GM19467 (cell line): ENCODE results near the gene TPH2.

Source experiments
- ATAC-seq: cut with Tn5 transposase; IDR thresholded peaks from one replicate; pipeline ENCODE4 v1.9.1; 2021; ENCODE audit warnings: mild to moderate bottlenecking, moderate library complexity; ENCODE audit not compliant: unreplicated experiment

Gene TPH2

DNA sequence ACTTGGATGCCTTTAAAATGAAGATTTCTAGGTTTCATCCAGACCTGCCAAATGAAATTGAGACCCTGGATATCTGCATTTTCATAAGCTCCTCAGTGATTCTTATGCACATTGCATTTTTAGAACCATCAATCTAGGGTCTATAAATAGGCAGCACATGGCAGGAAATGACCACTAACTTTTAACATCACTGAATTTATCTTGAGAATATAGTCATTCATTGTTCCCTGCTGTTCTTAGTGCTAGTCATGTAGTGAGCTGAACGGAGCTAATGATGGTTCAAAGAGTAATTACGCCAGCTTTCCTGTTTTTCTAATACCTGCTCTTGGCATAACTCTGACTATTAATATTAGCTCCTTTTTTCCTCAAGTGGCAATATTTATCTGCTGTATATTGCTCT, 91.6 kb downstream of the TPH2 start:
- no peak for ATAC-seq

DNA sequence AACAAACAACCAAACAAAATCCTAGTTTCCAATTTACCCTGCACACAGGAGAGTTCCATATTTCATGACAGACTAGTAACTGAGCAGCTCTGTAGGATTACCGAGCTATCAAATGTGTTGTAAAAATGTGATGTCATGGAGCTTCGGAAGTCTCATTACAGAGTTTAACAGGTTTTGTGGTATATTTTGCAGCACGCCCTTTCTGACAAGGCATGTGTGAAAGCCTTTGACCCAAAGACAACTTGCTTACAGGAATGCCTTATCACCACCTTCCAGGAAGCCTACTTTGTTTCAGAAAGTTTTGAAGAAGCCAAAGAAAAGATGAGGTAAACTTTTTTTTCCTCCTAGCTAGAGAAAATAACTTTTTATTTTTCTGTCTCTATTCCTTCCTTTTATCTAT, 92.4 kb downstream of the TPH2 start:
- ATAC-seq, result no peak

DNA sequence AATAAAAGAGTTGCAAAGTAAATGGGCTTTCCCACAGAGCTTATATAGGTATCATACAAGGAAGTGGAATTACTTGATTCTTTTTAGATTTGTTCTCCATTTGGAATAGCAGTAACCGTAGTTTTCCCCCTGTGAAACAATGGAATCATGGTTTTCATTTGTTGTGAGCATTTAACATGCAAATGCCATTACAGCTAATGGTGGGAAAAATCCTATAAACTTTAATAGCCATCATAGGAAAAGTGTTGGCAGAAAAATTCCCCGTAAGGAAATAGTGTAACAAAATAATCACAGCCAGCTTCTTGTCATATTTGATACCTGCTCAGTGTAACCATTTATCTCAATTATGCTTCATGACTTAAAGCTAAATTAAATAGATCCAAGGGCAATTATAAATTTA, 95.3 kb downstream of the TPH2 start:
- ATAC-seq, result no peak

DNA sequence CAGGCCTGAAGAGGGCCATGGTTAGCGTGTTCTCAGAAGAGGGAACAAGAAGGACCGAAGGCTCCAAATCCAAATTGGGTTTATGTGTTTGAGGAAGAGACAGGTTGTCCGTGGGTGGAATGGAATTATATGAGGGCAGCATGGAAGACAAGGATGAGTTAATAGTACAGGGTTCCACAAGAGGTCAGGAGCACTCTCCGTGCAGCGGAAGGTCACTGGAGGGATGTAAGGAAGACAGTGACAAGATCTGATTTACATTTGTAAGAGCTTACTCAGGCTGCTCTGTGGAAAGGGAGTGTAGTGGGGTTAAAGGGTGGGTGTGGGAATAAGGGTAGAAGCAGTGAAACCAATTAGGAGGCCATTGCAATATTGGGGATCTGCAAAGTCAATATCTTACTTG, 97.0 kb downstream of the TPH2 start:
- no peak for ATAC-seq

DNA sequence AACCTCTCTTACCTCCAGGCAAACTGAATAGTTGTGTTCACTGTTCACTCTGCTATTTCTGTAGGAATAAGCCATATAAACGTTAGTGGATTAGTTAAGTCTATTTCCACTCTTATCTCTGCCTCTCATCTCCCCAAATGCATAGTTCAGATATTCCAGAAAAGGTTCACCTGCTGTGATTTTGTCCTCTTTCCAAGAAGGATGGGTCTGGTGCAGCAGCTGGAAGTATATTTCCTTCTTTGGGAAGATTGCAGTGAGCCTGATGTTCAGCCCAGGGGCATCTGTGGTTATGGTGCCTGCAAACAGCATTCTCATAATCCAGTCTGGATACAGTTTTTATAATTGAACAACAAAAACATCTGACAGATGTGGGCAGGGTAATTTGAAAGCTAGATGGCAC, 97.7 kb downstream of the TPH2 start:
- ATAC-seq, result no peak

DNA sequence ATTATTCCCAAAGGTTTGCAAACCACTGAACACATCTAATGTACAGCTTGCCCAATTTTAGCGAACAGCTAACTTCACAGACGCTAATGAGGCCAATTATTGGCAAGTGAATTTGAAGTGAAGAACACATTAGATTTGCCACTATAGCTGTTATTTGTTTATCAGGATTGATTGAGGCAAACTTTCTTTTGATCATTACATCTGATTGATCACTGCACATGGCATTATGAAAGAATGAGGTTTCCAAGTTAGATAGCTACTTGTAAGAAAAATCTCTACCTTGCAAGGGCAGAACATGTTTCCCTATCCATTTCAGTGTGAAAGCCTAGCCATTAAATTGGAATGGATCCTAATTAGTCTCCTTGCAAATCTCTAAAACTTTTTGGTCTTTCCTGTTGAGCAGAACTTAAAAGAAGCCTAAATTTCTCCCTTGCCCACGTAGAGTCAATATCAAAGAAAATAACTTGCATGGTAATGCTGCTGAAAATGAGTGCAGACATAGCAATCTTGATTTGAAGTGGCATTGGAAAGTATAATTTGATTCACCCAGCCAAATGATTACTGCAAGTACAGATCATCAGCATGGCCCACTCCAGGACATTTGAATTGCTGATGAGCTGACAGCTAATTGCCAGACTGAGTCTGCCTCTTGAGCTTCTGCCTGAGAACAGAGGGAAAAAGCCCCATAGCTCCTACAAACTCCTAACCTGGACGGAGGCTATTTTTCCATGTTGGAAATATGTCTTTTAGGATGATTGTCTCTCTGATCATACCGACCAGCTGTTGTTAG, 98.6 kb downstream of the TPH2 start:
- ATAC-seq, result no peak

DNA sequence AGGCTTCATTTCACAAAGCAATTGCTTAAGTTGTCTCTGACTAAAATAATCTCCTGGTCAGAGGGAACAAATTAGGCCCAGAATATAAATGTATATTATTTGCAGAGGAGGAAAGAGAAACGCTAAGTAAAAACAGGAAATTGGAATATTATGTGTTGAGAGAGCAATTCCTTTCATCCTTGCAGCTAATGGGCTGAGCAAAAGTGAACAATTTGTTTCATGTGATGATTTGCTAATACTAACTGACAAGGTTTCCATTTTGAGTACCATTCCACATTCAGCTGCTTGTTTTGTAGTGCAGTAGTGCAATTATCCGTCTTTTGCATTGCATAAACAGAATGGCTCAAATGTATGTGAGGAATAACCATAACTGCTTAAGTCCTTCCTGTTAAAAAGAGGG, 103.2 kb downstream of the TPH2 start:
- no peak for ATAC-seq

DNA sequence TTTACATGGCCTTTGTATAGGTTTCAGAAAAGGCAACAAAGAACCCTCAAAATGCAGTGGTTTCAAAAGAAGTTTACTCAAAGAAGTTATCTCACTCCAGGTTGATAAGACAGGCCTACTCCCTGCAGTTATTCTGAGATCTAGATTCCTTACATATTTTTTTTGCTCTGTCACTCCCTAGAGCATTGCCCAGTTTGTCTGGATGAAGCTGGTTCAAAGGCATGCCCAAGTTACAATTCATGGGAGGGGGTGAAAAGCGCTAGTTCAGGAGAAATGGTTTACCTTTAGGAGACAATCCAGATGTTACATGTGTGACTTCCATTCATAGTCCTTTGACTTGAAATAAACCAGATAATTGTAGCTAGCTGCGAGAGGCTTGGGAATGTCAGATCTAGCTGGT, 115.0 kb downstream of the TPH2 start:
- no peak for ATAC-seq

DNA sequence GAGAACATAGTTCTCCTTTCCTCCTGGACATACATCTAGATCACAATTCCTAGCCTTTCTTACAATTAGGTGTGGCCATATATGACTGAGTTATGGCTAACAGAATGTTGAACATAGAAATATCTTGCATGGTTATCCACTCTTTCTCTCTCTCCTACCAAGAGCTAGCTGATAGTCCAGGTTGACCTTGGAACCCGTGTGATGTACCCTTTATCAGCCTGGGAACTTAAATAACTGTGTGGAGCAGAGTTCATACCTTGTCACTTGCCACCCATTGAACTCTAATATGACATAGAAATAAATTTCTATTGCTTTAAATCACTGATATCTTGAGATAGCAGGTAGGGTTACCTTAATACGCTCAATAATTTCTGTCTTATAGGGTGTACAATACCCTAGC, 115.9 kb downstream of the TPH2 start:
- no peak for ATAC-seq

DNA sequence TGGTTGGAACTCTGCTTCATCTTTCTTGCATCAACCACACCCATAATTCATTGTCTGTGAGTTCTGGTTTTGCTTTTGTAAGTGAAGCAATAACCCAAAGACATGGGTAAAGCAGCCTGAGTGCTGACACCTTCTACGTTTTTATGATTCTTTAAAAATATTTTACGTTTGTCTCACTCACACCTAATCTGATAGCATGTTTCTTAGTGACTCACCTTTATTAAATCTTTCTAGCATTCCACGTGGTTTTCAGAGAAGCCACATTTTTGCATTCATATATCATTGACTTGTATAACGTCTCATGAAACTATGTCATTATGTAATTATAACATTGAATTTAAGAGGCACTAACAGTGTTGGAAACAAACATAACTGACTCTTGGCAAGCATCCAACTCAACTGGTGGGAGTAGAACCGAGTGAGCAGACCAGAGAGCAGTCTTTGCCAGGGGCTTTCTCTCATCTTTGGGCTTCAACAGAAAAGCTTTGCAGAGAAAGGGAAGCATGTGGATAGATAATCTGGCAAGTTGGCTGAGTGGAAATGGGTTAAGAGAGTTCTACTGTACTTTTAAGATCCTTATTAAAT, 118.8 kb downstream of the TPH2 start:
- no peak for ATAC-seq

DNA sequence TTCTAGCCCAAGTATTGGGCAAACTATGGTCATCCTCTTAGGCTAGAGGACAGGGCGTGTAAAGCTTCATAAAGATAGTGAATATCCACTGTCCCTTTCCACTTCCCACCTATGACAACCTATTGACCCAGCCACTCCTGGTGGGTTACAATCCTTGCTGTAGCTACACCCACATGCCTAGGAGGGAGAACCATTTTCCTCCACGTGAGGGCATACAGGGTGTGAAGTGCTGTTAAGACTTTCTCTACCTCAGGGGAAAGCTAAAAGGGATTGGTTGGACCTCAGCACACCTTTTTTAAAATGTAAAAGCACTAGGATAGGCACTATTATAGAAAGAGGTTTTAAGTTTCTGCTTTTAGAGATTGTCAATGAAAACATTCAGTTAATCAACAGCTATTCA, 124.4 kb downstream of the TPH2 start:
- ATAC-seq, result no peak

DNA sequence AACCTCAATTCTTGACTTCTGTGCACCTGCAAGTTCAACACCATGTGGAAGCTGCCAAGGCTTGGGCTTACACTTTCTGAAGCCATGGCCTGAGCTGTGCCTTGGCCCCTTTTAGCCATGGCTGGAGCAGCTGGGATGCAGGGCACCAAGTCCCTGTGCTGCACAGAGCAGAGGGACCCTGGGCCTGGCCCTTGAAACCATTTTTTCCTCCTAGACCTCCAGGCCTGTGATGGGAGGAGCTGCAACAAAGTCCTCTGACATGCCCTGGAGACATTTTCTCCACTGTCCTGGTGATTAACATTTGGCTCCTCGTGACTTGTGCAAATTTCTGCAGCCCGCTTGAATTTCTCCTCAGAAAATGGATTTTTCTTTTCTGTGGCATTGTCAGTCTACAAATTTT, 132.4 kb downstream of the TPH2 start:
- no peak for ATAC-seq

DNA sequence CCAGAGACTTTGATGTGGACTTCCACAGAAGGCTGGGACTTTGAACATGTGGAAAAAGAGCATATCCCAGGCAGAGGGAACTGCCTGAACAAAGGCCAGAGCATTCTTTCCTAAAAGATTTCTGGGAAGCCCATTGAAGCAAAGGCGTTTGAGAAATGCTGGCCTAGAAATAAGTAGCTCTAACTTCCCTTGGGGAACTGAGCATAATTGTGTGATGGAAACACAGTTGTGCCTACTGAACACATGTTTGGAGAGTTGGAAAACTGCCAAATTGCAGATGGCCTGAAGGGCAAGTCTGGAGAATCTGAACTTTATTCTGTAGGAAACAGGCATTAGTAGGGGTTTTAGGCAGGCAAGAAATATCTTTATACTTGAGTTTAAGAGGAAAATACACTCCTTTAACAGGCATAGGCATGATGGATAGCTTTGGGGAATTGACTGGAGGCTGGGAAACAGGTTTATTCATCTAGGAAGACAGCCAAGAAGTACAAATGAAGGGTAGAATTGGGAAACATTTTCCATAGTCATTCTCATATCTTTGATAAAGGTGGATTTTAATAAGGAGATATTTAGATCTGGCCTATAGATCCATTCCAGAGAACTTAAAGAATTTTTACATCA, 134.1 kb downstream of the TPH2 start:
- no peak for ATAC-seq

DNA sequence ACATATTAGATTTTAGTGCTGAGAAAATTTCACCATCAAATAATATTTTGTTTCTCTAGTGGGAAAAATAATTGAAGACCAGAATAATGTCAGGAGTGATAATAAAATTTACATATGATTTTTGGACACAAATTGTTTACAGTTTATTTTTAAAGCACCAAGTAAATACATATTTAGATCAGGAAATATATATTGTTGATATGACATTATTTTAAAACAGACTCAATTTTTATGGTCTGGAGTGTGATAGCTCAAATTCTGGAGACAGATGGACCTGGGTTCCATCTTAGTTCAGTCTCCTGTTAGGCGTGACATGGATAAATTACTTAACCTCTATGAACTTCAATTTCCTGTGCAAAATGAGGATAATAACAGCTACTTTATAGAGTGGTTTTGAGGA, 135.4 kb downstream of the TPH2 start:
- ATAC-seq, result no peak

DNA sequence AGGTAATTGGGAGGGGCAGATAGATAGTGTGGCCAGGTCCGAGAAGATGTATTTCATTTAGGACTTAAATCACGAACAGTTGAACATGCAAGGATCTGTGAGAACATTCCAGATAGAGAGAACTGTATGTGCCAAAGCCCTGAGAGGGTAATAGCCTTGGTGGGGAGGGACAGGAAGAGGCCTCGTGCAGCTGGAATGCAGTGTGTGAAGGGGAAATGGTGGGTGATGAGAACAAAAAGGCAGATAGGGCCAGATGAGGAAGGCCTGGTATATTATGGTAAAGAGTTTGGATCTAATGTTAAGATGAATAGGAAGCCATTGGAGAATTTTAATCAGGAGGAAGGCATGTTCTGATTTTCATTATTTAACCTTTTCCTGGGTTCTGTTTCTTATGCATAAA, 136.3 kb downstream of the TPH2 start:
- ATAC-seq, result no peak

DNA sequence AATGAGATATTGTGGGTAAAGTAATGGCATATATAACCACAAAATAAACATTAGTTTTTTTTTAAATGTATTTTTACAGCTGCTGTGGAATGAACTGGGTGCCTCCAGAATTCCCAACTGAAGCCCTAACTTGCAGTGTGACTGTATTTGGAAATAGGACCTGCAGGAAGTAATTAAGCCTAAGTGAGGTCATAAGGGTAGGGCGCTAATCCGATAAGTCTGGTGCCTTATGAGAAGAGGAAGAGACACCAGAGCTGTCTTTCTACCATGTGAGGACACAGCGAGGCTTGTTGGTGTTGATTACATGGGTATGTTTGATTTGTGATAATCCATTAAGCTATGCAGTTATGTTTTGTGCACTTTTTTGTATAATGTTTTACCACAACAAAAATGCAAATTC, 136.8 kb downstream of the TPH2 start:
- no peak for ATAC-seq

DNA sequence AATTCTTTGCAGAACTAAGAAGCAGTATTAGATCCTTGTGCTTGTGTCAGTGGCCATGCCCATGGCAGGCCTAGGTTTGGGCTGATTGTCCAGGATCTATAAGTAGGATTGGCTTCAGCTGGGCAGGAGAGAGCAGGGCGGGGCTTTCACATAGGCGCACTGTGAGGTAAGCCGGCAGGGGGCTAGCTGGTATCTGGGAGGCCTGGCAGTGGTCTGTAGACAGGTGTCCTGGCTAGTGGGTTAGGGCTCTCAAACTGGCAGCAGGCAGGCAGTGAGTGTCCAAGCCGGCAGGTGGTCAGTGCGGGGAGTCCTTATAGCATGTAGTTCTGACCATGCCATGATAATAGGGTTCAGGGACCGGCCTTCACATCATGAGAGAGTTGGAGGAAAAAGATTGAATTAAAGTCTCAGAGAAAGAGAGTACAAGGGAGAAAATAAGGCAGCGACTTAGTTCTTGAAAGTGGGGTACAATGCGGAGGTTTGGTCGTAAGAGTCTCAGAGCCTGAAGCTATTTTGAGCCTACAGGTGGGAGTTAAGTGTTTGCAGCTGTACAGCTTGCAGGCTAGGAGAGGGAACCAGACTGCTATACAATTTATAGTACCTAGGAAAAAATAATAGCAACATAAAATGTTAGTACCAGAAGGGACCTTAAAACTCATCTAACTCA, 137.4 kb downstream of the TPH2 start:
- ATAC-seq, result no peak

DNA sequence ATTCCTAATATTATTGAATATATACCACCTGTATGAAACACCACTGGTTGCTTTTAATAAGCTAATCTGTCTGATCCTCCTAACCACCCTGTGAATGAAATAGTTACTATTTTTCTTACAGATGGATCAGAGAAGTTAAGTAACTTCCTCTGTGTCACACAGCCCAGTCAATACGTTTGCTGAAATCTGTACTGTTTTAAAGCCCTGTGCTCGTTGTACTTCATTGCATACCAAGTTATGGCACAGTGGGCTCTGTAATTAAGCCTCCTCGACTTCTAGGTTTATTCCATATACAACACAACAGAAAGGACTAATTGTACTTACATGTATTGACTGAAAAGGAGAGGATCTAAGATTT, 137.9 kb downstream of the TPH2 start:
- no peak for ATAC-seq

DNA sequence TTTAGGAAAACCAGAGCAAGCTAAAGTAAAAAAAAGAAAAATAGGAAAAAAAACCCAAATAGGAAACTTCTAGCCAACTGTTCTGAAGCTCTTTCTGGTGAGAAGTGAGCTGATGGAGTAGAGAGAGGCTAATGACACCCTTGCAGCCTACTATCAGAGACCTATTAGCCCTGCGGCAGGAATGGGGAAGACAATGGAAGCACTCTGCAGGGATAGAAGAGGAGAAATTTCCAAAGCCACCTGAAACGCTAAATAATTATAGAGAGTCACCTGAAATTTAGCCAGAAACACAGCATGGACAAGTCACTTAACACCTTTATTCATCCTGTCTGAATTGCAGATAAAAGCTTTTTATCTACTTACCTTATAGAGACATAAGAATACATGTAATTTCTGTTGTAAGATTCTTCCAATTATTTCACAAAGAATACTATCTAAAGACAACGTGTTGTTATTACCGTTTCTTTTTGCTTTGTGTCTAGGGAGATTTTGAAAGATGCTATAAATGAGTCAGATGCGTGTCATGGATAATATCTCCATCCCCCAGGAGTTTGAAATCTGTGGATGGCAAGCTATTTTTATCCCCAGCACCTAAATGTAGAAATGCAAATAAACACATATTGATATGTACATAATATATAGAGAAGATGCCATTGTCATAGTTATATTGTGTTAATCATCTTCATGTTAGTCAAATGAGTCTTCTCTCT, 138.6 kb downstream of the TPH2 start:
- ATAC-seq, result no peak

DNA sequence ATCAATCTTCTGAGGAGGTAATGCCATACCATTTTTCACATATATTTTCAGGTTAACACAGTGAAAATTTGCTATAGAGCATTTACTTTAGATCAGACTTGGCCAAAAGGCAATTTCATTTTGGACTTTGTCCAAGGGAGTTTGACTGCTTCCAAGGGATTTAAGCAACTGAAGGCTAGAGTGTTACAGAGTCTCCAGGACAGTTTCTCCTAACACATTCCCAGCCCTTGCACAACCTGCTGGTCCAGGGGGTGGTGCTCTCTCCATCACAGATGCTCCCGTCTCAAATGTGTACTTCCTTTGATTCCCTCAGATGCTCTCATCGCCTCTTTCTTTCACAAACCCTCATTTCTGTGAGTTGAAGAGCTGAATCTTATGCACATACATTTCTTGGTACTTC, 143.1 kb downstream of the TPH2 start:
- ATAC-seq, result no peak
